ENCODE measurements around the gene SLC44A1.

Gene SLC44A1

GRCh38 chr9:105219291-105219805, 25.1 kb upstream of the SLC44A1 start:
- no peaks in the 10 kb centered on the region for H3K27me3 ChIP-seq (ENCODE audit: insufficient read depth, low read depth, severe bottlenecking)
- TF ChIP-seq, protein P1, sequence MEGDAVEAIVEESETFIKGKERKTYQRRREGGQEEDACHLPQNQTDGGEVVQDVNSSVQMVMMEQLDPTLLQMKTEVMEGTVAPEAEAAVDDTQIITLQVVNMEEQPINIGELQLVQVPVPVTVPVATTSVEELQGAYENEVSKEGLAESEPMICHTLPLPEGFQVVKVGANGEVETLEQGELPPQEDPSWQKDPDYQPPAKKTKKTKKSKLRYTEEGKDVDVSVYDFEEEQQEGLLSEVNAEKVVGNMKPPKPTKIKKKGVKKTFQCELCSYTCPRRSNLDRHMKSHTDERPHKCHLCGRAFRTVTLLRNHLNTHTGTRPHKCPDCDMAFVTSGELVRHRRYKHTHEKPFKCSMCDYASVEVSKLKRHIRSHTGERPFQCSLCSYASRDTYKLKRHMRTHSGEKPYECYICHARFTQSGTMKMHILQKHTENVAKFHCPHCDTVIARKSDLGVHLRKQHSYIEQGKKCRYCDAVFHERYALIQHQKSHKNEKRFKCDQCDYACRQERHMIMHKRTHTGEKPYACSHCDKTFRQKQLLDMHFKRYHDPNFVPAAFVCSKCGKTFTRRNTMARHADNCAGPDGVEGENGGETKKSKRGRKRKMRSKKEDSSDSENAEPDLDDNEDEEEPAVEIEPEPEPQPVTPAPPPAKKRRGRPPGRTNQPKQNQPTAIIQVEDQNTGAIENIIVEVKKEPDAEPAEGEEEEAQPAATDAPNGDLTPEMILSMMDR (IDR thresholded peaks at IDR 0.05; ENCODE audit: low read depth, low read length) = no peak
- no peak for DNase-seq
- no peaks in the 10 kb centered on the region for H3K36me3 ChIP-seq
- H3K9me3 ChIP-seq (ENCODE audit: severe bottlenecking) = peaks cover 13% of the 10 kb centered on the region
- H3K27ac ChIP-seq = no peak overlapping the region
- H3K4me3 ChIP-seq (ENCODE audit: low read depth, low read length) = no peak overlapping the region

DNA sequence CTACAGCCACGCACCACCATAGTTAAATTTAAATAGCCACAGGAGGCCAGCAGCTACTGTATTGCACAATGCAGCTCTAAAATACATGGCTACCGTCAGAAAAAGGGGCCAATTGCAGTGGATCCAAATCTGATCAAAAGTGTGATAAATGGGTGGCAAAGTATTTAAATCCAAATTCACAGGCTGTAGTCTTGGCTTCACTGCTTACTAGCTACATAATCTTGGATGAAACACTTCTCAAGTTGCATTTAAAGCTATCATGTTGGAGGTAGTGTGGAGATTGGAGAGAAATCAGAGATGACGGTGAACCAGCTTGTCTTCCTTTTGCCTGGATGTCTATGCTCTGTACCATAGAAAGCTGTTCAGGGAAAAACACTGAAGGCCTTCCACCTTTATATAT, 24.0 kb upstream of the SLC44A1 start:
- Histone ChIP-seq H3K27ac (no peak overlapping the region), H3K4me3 (ENCODE audit: low read depth, low read length) (no peak overlapping the region), H3K27me3 (ENCODE audit: insufficient read depth, low read depth, severe bottlenecking) (no peaks in the 10 kb centered on the region), H3K36me3 (no peaks in the 10 kb centered on the region), H3K9me3 (ENCODE audit: severe bottlenecking) (peaks cover 13% of the 10 kb centered on the region)
- DNase-seq = no peak
- TF ChIP-seq, protein P1 (IDR thresholded peaks at IDR 0.05; ENCODE audit: low read depth, low read length) = no peak

DNA sequence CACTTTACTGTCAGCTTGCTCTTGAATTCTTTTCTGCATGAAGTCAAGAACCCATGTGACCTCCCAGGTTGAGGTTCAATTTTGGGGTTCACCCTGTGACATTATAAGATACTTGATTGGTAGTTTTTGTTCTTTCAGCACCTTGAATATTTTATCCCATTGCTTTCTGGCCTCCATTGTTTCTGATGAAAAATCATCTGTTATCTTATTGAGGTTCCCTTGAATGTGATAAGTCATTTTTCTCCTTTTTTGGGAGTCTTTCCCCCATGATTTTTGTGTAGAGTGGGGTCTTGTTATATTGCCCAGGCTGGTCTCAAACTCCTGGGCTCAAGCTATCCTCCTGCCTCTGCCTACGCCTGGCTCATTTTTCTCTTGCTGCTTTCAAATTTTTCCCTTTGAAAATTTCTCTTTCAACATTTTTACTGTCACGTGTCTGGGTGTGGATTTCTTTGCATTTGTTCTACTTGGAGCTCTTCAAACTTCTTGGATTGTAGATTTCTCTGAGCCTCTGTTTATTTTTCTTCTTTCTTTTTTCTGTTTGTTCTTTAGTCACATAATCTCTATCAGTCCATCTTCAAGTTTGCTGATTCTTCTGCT, 20.8 kb upstream of the SLC44A1 start:
- no peaks in the 10 kb centered on the region for H3K36me3 ChIP-seq
- no peak overlapping the region for H3K27ac ChIP-seq
- DNase-seq = no peak
- H3K4me3 ChIP-seq (ENCODE audit: low read depth, low read length) = no peak overlapping the region
- no peaks in the 10 kb centered on the region for H3K27me3 ChIP-seq (ENCODE audit: insufficient read depth, low read depth, severe bottlenecking)
- H3K9me3 ChIP-seq (ENCODE audit: severe bottlenecking) = peaks cover 13% of the 10 kb centered on the region
- TF ChIP-seq, protein P1 (IDR thresholded peaks at IDR 0.05; ENCODE audit: low read depth, low read length) = no peak

DNA sequence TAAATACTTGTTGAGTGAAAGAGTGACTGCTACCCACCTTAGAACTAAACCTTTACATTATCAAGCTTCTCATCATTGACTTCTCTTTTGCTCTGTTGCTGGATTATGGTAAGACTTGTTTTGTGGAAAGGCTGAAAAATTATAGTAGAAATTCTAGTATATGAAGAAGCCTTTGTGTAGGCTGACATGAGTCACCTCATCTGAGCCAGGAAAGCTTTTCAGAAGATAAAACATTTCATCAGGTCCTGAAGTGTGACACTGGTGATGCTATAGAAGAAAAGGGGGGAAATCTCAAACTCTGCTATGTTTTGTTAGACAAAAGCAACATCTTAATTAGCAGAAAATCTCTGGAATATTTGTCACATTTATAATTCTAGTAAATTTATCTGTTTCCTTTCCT, 18.4 kb upstream of the SLC44A1 start:
- H3K36me3 ChIP-seq = no peaks in the 10 kb centered on the region
- H3K9me3 ChIP-seq (ENCODE audit: severe bottlenecking) = peaks cover 13% of the 10 kb centered on the region
- TF ChIP-seq, protein P1 (IDR thresholded peaks at IDR 0.05; ENCODE audit: low read depth, low read length) = no peak
- DNase-seq = no peak
- H3K27ac ChIP-seq = no peak overlapping the region
- H3K4me3 ChIP-seq (ENCODE audit: low read depth, low read length) = no peak overlapping the region
- no peaks in the 10 kb centered on the region for H3K27me3 ChIP-seq (ENCODE audit: insufficient read depth, low read depth, severe bottlenecking)

GRCh38 chr9:105232207-105232606, 12.2 kb upstream of the SLC44A1 start:
- H3K9me3 ChIP-seq (ENCODE audit: severe bottlenecking) = no peaks in the 10 kb centered on the region
- no peak overlapping the region for H3K27ac ChIP-seq
- no peak overlapping the region for H3K4me3 ChIP-seq (ENCODE audit: low read depth, low read length)
- H3K27me3 ChIP-seq (ENCODE audit: insufficient read depth, low read depth, severe bottlenecking) = no peaks in the 10 kb centered on the region
- no peak for DNase-seq
- TF ChIP-seq, protein P1 (IDR thresholded peaks at IDR 0.05; ENCODE audit: low read depth, low read length) = no peak
- no peaks in the 10 kb centered on the region for H3K36me3 ChIP-seq

GRCh38 chr9:105233873-105234272, 10.6 kb upstream of the SLC44A1 start:
- Histone ChIP-seq H3K27ac (no peak overlapping the region), H3K36me3 (no peaks in the 10 kb centered on the region), H3K27me3 (ENCODE audit: insufficient read depth, low read depth, severe bottlenecking) (no peaks in the 10 kb centered on the region), H3K9me3 (ENCODE audit: severe bottlenecking) (no peaks in the 10 kb centered on the region), H3K4me3 (ENCODE audit: low read depth, low read length) (no peak overlapping the region)
- TF ChIP-seq, protein P1 (IDR thresholded peaks at IDR 0.05; ENCODE audit: low read depth, low read length) = no peak
- DNase-seq = no peak
